ENCODE data around the gene TET2. TPM values are rescaled to one million over a fixed set of nuclear protein-coding genes. Genes with fewer than 3 reads are reported as not detected.

The TET2 gene
- total RNA-seq, 4 donors from 2014 or later = 31.9 to 69.0 (median 39.5) TPM

DNA sequence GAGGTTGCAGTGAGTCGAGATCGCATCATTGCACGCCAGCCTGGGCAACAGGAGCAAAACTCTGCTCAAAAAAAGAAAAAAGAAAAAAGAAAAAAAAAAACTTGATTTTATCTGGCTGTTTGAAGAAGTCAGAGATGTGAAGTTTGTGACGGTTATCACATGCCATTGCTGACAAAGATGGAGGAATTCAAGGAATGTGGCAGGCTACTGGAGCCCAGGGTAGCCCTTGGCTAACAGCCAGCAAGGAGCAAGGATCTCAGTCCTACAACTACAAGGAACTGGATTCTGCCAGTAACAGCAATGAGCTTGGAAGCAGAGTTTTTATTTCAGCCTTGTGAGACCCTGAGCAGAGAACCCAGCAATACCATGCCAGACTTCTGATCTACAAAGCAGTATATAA is 24.3 kb upstream of the TET2 start:
- H3K27ac ChIP-seq = no peak overlapping the region
- 69% methylated on average over 4 of the region's 4 CpGs for WGBS

DNA sequence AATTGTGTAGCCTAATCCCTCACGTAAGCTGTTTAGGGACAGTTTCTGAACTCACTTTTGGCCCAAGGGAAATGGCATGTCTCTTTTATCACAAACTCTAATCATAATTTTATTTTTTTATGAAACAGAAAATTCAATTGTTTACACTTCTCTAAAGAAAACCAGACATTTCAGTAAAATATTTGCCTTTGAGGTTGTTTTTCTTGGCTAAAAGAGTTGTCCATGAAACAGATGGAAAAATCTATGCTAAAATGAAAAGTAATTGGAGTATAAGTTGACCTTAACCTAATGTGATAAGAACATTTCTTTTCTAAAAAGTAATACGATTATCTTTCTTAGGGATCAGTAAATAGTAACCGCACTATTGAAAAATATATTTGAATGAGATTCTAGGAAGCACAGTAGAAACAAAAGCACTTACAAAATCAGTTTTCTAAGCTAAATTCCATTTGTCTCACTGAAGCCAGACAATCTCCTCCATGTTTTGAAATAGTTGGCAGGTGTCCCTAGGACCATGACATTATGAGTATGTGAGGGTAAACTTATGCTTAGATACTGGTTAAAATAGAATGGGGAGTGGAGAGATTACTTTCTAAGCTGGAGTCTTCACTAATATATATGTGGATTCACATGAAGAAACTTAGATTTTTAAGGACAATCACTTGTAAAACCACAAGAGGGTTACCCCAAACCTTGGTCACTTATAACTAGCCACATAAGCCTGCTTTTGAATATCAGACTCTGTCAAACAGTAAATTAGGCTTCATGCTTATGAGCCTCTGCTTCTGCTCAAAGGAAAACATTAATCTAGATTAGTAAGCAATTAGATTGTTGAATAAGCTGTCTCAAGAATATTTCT is 20.1 kb upstream of the TET2 start:
- Histone ChIP-seq H3K36me3 (no peaks in the 10 kb centered on the region), H3K4me1 (no peaks in the 10 kb centered on the region), H3K27me3 (no peaks in the 10 kb centered on the region), H3K27ac (no peak overlapping the region), H3K9me3 (no peaks in the 10 kb centered on the region), H3K4me3 (no peak overlapping the region)
- DNase-seq (ENCODE audit: low spot score in 2 of 2) = no peak
- 85% methylated on average over 3 of the region's 3 CpGs for WGBS
- no peak for TF ChIP-seq POLR2AphosphoS5 (IDR thresholded peaks at IDR 0.05)
- no peak for TF ChIP-seq EP300 (IDR thresholded peaks at IDR 0.05)
- TF ChIP-seq POLR2A (IDR thresholded peaks at IDR 0.05) = no peak
- TF ChIP-seq, protein P1, sequence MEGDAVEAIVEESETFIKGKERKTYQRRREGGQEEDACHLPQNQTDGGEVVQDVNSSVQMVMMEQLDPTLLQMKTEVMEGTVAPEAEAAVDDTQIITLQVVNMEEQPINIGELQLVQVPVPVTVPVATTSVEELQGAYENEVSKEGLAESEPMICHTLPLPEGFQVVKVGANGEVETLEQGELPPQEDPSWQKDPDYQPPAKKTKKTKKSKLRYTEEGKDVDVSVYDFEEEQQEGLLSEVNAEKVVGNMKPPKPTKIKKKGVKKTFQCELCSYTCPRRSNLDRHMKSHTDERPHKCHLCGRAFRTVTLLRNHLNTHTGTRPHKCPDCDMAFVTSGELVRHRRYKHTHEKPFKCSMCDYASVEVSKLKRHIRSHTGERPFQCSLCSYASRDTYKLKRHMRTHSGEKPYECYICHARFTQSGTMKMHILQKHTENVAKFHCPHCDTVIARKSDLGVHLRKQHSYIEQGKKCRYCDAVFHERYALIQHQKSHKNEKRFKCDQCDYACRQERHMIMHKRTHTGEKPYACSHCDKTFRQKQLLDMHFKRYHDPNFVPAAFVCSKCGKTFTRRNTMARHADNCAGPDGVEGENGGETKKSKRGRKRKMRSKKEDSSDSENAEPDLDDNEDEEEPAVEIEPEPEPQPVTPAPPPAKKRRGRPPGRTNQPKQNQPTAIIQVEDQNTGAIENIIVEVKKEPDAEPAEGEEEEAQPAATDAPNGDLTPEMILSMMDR (IDR thresholded peaks at IDR 0.05) = no peak

More for the DNA sequence above, 24.3 kb upstream of the TET2 start:
- Histone ChIP-seq H3K27me3 (no peaks in the 10 kb centered on the region), H3K4me1 (no peaks in the 10 kb centered on the region), H3K4me3 (no peak overlapping the region), H3K9me3 (no peaks in the 10 kb centered on the region), H3K36me3 (no peaks in the 10 kb centered on the region)
- DNase-seq (ENCODE audit: low spot score in 2 of 2) = no peak
- TF ChIP-seq, protein P1 (IDR thresholded peaks at IDR 0.05) = no peak
- no peak for TF ChIP-seq POLR2A (IDR thresholded peaks at IDR 0.05)
- no peak for TF ChIP-seq POLR2AphosphoS5 (IDR thresholded peaks at IDR 0.05)
- no peak for TF ChIP-seq EP300 (IDR thresholded peaks at IDR 0.05)

DNA sequence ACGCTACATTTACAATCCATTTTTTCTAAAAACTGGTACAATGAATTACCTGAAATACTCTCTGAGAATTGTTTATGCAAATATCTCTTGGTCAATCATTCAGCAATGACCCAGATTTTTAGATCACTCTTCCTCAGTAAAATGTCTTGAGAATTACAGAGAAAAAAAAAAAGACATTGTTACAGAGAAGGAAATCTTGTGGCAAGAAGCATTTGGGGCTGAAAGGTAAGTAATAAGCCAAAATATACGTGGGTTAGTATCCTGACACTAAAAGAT is 19.6 kb upstream of the TET2 start:
- Histone ChIP-seq H3K36me3 (no peaks in the 10 kb centered on the region), H3K4me1 (no peaks in the 10 kb centered on the region), H3K9me3 (no peaks in the 10 kb centered on the region), H3K4me3 (no peak overlapping the region), H3K27me3 (no peaks in the 10 kb centered on the region), H3K27ac (no peak overlapping the region)
- no peak for DNase-seq (ENCODE audit: low spot score in 2 of 2)
- TF ChIP-seq POLR2A (IDR thresholded peaks at IDR 0.05) (no peak), EP300 (IDR thresholded peaks at IDR 0.05) (no peak), POLR2AphosphoS5 (IDR thresholded peaks at IDR 0.05) (no peak)
- TF ChIP-seq, protein P1 (IDR thresholded peaks at IDR 0.05) = no peak
- 85% methylated on average over 2 of the region's 2 CpGs for WGBS

DNA sequence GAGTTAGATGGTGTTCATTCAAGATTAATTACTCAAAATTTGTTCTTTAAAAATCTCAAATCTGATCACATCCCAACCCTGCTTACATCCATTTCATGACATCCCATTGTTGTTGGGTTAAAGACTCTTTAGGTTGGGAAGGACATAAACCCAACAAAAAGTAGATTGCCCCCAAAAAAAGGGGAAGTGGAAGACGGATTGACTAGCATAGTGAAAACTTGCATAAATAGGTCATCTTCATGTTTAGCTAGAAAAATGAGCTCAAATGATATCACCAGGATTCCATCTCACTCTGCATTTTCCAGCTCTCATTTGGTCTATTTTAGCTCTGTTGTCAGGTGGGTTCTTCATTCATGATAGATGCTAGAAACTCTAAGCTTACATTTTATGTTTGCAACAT is 18.5 kb upstream of the TET2 start:
- no peak overlapping the region for H3K27ac ChIP-seq
- 67% methylated on average over 1 of the region's 1 CpG for WGBS
- DNase-seq (ENCODE audit: low spot score in 2 of 2) = no peak
- H3K4me1 ChIP-seq = no peaks in the 10 kb centered on the region
- no peaks in the 10 kb centered on the region for H3K36me3 ChIP-seq
- TF ChIP-seq EP300 (IDR thresholded peaks at IDR 0.05) (no peak), POLR2AphosphoS5 (IDR thresholded peaks at IDR 0.05) (no peak), POLR2A (IDR thresholded peaks at IDR 0.05) (no peak)
- TF ChIP-seq, protein P1 (IDR thresholded peaks at IDR 0.05) = no peak
- H3K9me3 ChIP-seq = no peaks in the 10 kb centered on the region
- no peaks in the 10 kb centered on the region for H3K27me3 ChIP-seq
- H3K4me3 ChIP-seq = no peak overlapping the region

DNA sequence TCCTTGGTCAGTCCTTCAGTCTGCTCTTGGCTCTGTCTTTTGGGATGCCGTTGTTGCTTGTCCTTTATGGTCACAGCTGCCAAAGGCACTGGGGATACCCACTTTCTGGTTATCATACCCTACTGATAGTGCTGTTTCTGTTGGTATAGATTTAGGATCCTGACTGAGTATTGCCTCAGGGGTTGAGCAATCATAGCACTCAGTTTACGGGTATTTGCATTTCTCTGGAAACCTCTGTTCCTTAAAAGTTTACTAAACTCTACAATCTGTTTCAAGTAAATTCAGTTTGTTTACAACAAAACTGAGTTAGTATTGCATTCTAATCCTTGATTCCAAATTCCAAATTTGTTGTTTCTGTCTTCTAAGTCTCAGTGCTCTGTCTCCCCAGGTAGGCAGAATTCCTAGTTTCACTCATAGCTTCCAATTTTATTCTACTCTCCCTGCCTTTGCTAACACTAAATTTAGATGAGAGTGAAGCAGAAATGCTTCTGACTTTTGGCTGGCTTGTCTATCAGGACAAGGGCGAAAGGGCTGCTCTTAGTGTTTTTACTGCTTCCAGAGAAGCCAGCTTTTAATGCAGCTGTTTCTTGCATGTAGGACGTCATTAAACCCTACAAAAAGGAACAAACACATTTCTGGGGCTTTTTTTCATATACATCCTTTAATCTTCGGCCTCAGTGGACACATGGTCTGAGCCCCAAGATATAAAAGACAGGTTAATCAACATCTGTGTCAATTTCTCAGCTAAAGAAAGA is 17.2 kb upstream of the TET2 start:
- Histone ChIP-seq H3K4me3 (no peak overlapping the region), H3K27me3 (no peaks in the 10 kb centered on the region), H3K27ac (no peak overlapping the region), H3K4me1 (no peaks in the 10 kb centered on the region), H3K36me3 (no peaks in the 10 kb centered on the region), H3K9me3 (no peaks in the 10 kb centered on the region)
- no peak for DNase-seq (ENCODE audit: low spot score in 2 of 2)
- TF ChIP-seq POLR2A (IDR thresholded peaks at IDR 0.05) (no peak), EP300 (IDR thresholded peaks at IDR 0.05) (no peak), POLR2AphosphoS5 (IDR thresholded peaks at IDR 0.05) (no peak)
- TF ChIP-seq, protein P1 (IDR thresholded peaks at IDR 0.05) = no peak
- 81% methylated on average over 5 of the region's 5 CpGs for WGBS
